Vagina (tissue), 2 donors: ENCODE measurements around the gene ATP1A4.
A peak's percentile ranks its signal among the peaks of the same experiment; 100 is the strongest.

ENCODE experiments used
- POLR2A ChIP-seq, 2 donors: fragments of 450-650 bp; IDR thresholded peaks; one replicate each; pipeline ENCODE4 v1.6.1; 2017; ENCODE audit warnings: antibody characterized with exemption in 2 of 2, mild to moderate bottlenecking in 2 of 2, moderate library complexity in 2 of 2
- POLR2AphosphoS5 ChIP-seq, 2 donors: sonication (generic); formaldehyde crosslinking; IDR thresholded peaks; one replicate each; pipeline ENCODE4 v1.9.0; 2017; ENCODE audit warnings: antibody characterized with exemption in 2 of 2, mild to moderate bottlenecking in 2 of 2, low read depth in 1 of 2; ENCODE audit not compliant: insufficient read depth in 1 of 2
- TF ChIP-seq, protein P1 (sequence below), 3 experiments: fragments of 450-650 bp in 2 of 3; fragments of 200-600 bp in 1 of 3; sonication (generic) in 1 of 3; IDR thresholded peaks; one replicate each; pipeline ENCODE4 v1.5.1; 2017 to 2019; ENCODE audit warnings: antibody characterized with exemption in 3 of 3, mild to moderate bottlenecking in 2 of 3, moderate library complexity in 2 of 3

DNA sequence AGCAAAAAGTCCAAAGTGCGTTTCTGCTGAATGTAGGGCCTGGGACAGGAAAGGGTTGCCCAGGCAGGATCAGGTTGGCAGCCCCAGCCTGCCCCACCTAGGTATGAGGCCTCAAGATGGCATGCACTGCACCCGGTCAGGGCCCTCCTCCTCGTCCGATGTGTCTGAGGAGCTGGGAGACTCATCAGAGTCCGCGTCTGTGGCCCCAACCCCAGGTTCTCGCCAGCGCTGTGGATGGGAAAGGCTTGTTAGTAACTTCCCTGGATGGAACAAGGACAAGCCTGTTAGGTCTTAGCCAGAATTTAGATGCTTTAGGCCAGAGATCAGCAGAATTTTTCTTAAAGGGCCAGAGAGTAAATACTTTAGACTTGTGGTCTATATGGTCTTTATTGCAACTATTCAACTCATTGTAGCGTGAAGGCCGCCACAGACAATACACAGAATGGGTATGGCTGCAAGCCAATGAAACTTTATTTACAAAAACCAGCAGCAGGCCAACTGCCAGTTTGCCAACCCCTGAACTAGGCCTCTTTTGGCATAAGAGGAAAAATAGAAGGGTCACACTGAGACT is 66.2 kb downstream of the ATP1A4 start:
- TF ChIP-seq, protein P1, sequence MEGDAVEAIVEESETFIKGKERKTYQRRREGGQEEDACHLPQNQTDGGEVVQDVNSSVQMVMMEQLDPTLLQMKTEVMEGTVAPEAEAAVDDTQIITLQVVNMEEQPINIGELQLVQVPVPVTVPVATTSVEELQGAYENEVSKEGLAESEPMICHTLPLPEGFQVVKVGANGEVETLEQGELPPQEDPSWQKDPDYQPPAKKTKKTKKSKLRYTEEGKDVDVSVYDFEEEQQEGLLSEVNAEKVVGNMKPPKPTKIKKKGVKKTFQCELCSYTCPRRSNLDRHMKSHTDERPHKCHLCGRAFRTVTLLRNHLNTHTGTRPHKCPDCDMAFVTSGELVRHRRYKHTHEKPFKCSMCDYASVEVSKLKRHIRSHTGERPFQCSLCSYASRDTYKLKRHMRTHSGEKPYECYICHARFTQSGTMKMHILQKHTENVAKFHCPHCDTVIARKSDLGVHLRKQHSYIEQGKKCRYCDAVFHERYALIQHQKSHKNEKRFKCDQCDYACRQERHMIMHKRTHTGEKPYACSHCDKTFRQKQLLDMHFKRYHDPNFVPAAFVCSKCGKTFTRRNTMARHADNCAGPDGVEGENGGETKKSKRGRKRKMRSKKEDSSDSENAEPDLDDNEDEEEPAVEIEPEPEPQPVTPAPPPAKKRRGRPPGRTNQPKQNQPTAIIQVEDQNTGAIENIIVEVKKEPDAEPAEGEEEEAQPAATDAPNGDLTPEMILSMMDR (IDR thresholded peaks at IDR 0.05): no peak
- peak in 1 of 2 donors; percentile 21 for TF ChIP-seq POLR2AphosphoS5 (IDR thresholded peaks at IDR 0.05; ENCODE audit: insufficient read depth in 1 of 2, low read depth in 1 of 2)
- no peak for TF ChIP-seq POLR2A (IDR thresholded peaks at IDR 0.05)
